Activated CD8-positive, alpha-beta T cell treated with anti-CD3 and anti-CD28 coated beads for 36 hours (primary cell): ENCODE results near the gene PRR30. TPM values are rescaled to one million over a fixed set of nuclear protein-coding genes. Genes with fewer than 3 reads are reported as not detected.
"Not testable (repeated sequence)": the region's sequence is repeated elsewhere in the genome, so short reads cannot be mapped to it uniquely, and the experiment has no call there.

ENCODE experiments used
- ATAC-seq: fragments of 200-7000 bp; cut with Tn5 transposase; one replicate; pipeline ENCODE4 v1.10.0; 2021; ENCODE audit warnings: mild to moderate bottlenecking, moderate library complexity
- CTCF ChIA-PET: fragments of 350-600 bp; sonication (Branson Sonifier 250); formaldehyde crosslinking; loops from one replicate; lab custom pipeline; 2021; ENCODE audit warnings: antibody characterized with exemption; lab: Charles Lee
- POLR2A ChIA-PET: fragments of 350-600 bp; sonication (Branson Sonifier 250); formaldehyde crosslinking; loops from one replicate; lab custom pipeline; 2021; ENCODE audit warnings: antibody characterized with exemption; lab: Charles Lee
- DNase-seq: peaks from one replicate; pipeline ENCODE4 v3.0.0-alpha.2; 2020
- H3K27ac Mint-ChIP-seq: one replicate; pipeline ENCODE4 v1.8.0; 2021; ENCODE audit warnings: mild to moderate bottlenecking, mixed read lengths
- H3K27me3 Mint-ChIP-seq: one replicate; pipeline ENCODE4 v1.8.0; 2021; ENCODE audit warnings: mixed read lengths
- H3K36me3 Mint-ChIP-seq: one replicate; pipeline ENCODE4 v1.8.0; 2021; ENCODE audit warnings: low read depth, mixed read lengths
- H3K4me1 Mint-ChIP-seq: one replicate; pipeline ENCODE4 v1.8.0; 2021; ENCODE audit warnings: low read depth, mixed read lengths
- H3K4me3 Mint-ChIP-seq: one replicate; pipeline ENCODE4 v1.8.0; 2021; ENCODE audit warnings: mild to moderate bottlenecking, moderate library complexity, mixed read lengths
- H3K9me3 Mint-ChIP-seq: one replicate; pipeline ENCODE4 v1.8.0; 2021; ENCODE audit warnings: mixed read lengths
- CTCF ChIP-seq: fragments of 200-600 bp; IDR thresholded peaks from one replicate; pipeline ENCODE4 v1.8.0; 2022; ENCODE audit warnings: antibody characterized with exemption, mild to moderate bottlenecking
- intact Hi-C: fragments of 100-400 bp; cut with micrococcal nuclease; formaldehyde crosslinking; loops from one replicate; pipeline ENCODE4 v1.10.0; 2022
- total RNA-seq, 2 experiments: library from RNA; stranded (reverse); gene quantifications; one replicate each; pipeline ENCODE4 v1.2.3, GENCODE V29; 2021

The PRR30 gene
- total RNA-seq, 2 experiments from 2014 or later, result not detected

- H3K4me1 Mint-ChIP-seq, result no peaks in the 10 kb centered on the region
- DNase-seq (no peak), ATAC-seq (no peak)
- intact Hi-C loops, result no loop called here
- no peak overlapping the region for H3K4me3 Mint-ChIP-seq
- TF ChIP-seq CTCF, result no peak
- peaks cover 27% of the 10 kb centered on the region for H3K27me3 Mint-ChIP-seq
- no peaks in the 10 kb centered on the region for H3K36me3 Mint-ChIP-seq
- no peaks in the 10 kb centered on the region for H3K9me3 Mint-ChIP-seq
- ChIA-PET POLR2A (no interaction called here), CTCF (interaction anchor here (1.0 to 1.5 kb wide), 3 partner anchors 9 to 49 kb away, joined by 3 to 6 read pairs (median 3); no protein-coding TSS in a partner anchor)
- no peak overlapping the region for H3K27ac Mint-ChIP-seq
These were observed 43.1 kb upstream of the PRR30 start for GRCh38 chr2:27182346-27182745.

GRCh38 chr2:27179344-27180000, 40.3 kb upstream of the PRR30 start:
- Mint-ChIP-seq H3K4me3 (no peak overlapping the region), H3K36me3 (no peaks in the 10 kb centered on the region), H3K9me3 (no peaks in the 10 kb centered on the region), H3K4me1 (no peaks in the 10 kb centered on the region), H3K27me3 (peaks cover 25% of the 10 kb centered on the region), H3K27ac (no peak overlapping the region)
- ATAC-seq, result no peak
- POLR2A ChIA-PET, result no interaction called here
- no peak for DNase-seq
- TF ChIP-seq CTCF, result no peak
- intact Hi-C loops, result no loop called here
- CTCF ChIA-PET, result interaction anchor here (1.1 to 2.3 kb wide), 2 partner anchors 9 to 80 kb away, joined by 4 to 11 read pairs; no protein-coding TSS in a partner anchor

DNA sequence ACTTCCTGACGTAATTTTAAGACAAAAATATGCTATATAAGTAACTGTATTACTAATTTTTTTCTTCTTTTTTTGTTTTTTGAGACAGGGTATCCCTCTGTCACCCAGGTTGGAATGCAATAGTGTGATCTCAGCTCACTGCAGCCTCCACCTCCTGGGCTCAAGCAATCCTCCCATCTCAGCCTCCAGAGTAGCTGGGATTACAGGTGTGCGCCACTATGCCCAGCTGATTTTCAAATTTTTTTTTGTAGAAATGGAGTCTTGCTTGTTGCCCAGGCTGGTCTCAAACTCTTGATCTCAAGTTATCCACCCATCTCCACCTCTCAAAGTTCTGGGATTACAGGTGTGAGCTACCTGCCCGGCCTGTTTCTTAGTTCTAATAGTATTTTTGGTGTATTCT, 39.3 kb upstream of the PRR30 start:
- intact Hi-C loops, result no loop called here
- no peak for ATAC-seq
- Mint-ChIP-seq H3K36me3 (no peaks in the 10 kb centered on the region), H3K4me1 (no peaks in the 10 kb centered on the region), H3K4me3 (no peak overlapping the region), H3K9me3 (no peaks in the 10 kb centered on the region), H3K27me3 (peaks cover 25% of the 10 kb centered on the region), H3K27ac (no peak overlapping the region)
- no peak for TF ChIP-seq CTCF
- POLR2A ChIA-PET, result interaction anchor here (0.7 kb wide), 1 partner anchor 8 kb away, joined by 3 read pairs; no protein-coding TSS in a partner anchor
- CTCF ChIA-PET, result interaction anchor here (2.3 kb wide), 1 partner anchor 8 kb away, joined by 11 read pairs; no protein-coding TSS in a partner anchor
- DNase-seq, result no peak

GRCh38 chr2:27177441-27178351, 38.5 kb upstream of the PRR30 start:
- POLR2A ChIA-PET, result interaction anchor here (0.6 to 0.7 kb wide), 2 partner anchors 9 to 153 kb away, joined by 3 read pairs; no protein-coding TSS in a partner anchor
- Mint-ChIP-seq H3K27ac (no peak overlapping the region), H3K9me3 (no peaks in the 10 kb centered on the region), H3K4me1 (no peaks in the 10 kb centered on the region), H3K27me3 (peaks cover 25% of the 10 kb centered on the region), H3K4me3 (no peak overlapping the region), H3K36me3 (no peaks in the 10 kb centered on the region)
- CTCF ChIA-PET, result interaction anchor here (2.3 kb wide), 1 partner anchor 8 kb away, joined by 11 read pairs; no protein-coding TSS in a partner anchor
- no peak for TF ChIP-seq CTCF
- intact Hi-C loops, result no loop called here
- ATAC-seq (no peak), DNase-seq (no peak)

DNA sequence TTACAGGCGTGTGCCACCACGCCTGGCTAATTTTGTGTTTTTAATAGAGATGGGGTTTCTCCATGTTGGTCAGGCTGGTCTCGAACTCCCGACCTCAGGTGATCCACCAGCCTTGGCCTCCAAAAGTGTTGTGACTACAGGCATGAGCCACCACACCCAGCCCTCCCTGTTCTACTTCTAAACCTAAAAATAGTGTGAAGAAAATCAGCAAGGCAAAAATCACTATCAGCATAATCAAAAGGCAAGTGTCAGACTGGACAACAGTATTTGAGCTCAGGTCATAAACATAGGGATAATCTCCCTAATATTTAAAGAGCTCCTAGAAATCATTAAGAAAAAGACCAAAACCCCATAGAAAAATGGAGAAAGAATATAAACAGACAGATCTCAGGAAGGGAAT, 36.6 kb upstream of the PRR30 start:
- ATAC-seq, intact Hi-C loops, H3K4me1 Mint-ChIP-seq, POLR2A ChIA-PET, H3K27ac Mint-ChIP-seq, H3K9me3 Mint-ChIP-seq, H3K4me3 Mint-ChIP-seq, H3K36me3 Mint-ChIP-seq, DNase-seq: not testable (repeated sequence)
- H3K27me3 Mint-ChIP-seq, result peaks cover 23% of the 10 kb centered on the region
- CTCF ChIA-PET, result interaction anchor here (0.6 to 2.1 kb wide), 5 partner anchors 10 to 214 kb away, joined by 3 to 5 read pairs (median 4); no protein-coding TSS in a partner anchor
